ENCODE data around the gene VHLL. TPM values are rescaled to one million over a fixed set of nuclear protein-coding genes. Genes with fewer than 3 reads are reported as not detected.

The VHLL gene
- total RNA-seq, 1 experiment from 2014 or later, result not detected

DNA sequence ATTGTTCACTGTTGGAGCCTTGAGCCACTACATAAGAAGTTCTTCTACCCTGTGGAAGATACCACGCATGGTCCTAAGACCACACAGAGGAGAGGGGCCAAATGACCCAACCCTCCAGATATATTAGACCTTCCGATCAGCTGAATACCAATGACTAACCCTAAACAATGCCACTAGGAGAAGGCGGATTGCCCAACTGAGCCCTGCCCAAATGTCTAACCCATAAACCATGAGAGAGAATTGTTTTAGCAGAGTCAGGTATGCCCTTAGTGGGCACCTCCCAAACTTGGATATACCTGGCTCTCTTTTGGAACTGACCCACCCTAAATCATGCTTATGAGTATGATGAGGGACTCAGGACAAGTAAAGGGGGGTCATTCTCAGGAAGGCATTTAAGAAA is 28.8 kb downstream of the VHLL start:
- H2AFZ ChIP-seq (ENCODE audit: low read length), result no peak overlapping the region
- no peak overlapping the region for H4K8ac ChIP-seq (replicated peaks; ENCODE audit: insufficient read length, low read depth, low read length)
- Mint-ChIP-seq H3K27ac (no peak overlapping the region), H3K4me3 (no peak overlapping the region), H3K9me3 (no peaks in the 10 kb centered on the region), H3K36me3 (ENCODE audit: insufficient read depth in 1 of 3, low read depth in 3 of 3) (peaks cover 71 to 96% (median 81%) of the 10 kb centered on the region in 3 experiments; a peak in 6 of 7 replicates), H3K27me3 (ENCODE audit: low read depth) (no peaks in the 10 kb centered on the region), H3K4me1 (no peaks in the 10 kb centered on the region)
- H2BK20ac ChIP-seq (ENCODE audit: low read depth, low read length, poor library complexity, severe bottlenecking), result no peak overlapping the region
- no peaks in the 10 kb centered on the region for H3K27me3 ChIP-seq (ENCODE audit: insufficient read depth, low read length)
- no peak overlapping the region for H3K18ac ChIP-seq (ENCODE audit: insufficient read length, low read depth, low read length)
- no peak overlapping the region for H3K4ac ChIP-seq (ENCODE audit: low read depth, low read length)
- H3K9me3 ChIP-seq (ENCODE audit: control insufficient read depth, low read depth, low read length), result no peaks in the 10 kb centered on the region
- no peak overlapping the region for H3K56ac ChIP-seq (ENCODE audit: insufficient read length, low read depth, low read length)
- no CpG with 5 or more reads among the region's 3 CpGs for WGBS (ENCODE audit: extremely low coverage, insufficient read length, low lambda C conversion rate)
- H3K9ac ChIP-seq (ENCODE audit: extremely low read depth, insufficient read length, low read length), result no peak overlapping the region
- no peak for TF ChIP-seq CTCF (conservative IDR thresholded peaks at IDR 0.05)
- no peak for DNase-seq
- H3K4me1 ChIP-seq (ENCODE audit: insufficient read depth, low read length), result no peaks in the 10 kb centered on the region
- H3K23ac ChIP-seq (ENCODE audit: insufficient read length, low read depth, low read length), result no peak overlapping the region
- no peaks in the 10 kb centered on the region for H4K20me1 ChIP-seq (ENCODE audit: control insufficient read depth, insufficient read depth, insufficient read length)
- no peak overlapping the region for H4K91ac ChIP-seq (ENCODE audit: insufficient read length, low read depth, low read length)
- no peak overlapping the region for H2BK5ac ChIP-seq (ENCODE audit: insufficient read length, low read length)
- no peak overlapping the region for H2BK15ac ChIP-seq (ENCODE audit: low read depth, low read length)
- no peak overlapping the region for H3T11ph ChIP-seq (ENCODE audit: low read length)
- no peak overlapping the region for H4K5ac ChIP-seq (ENCODE audit: insufficient read length, low read depth, low read length)
- H3K79me1 ChIP-seq (ENCODE audit: insufficient read depth, low read depth, low read length, poor library complexity, severe bottlenecking), result no peaks in the 10 kb centered on the region
- H3K79me2 ChIP-seq (ENCODE audit: insufficient read depth, low read length), result no peaks in the 10 kb centered on the region
- no peak overlapping the region for H2BK120ac ChIP-seq (ENCODE audit: low read depth, low read length, poor library complexity, severe bottlenecking)
- H3K14ac ChIP-seq (ENCODE audit: insufficient read depth, low read length), result no peak overlapping the region
- H2BK12ac ChIP-seq (ENCODE audit: insufficient read length, low read depth, low read length), result no peak overlapping the region
- no peak overlapping the region for H3K27ac ChIP-seq (ENCODE audit: insufficient read length, low read depth, low read length)
- no peaks in the 10 kb centered on the region for H3K23me2 ChIP-seq (ENCODE audit: insufficient read length, low read depth, low read length, poor library complexity, severe bottlenecking)
- H3K4me2 ChIP-seq (ENCODE audit: insufficient read depth, insufficient read length, low read length), result no peak overlapping the region
- H2AK5ac ChIP-seq (ENCODE audit: insufficient read length, low read length), result no peak overlapping the region
